ENCODE measurements around the gene CIT. TPM values are rescaled to one million over a fixed set of nuclear protein-coding genes. Genes with fewer than 3 reads are reported as not detected.

CIT gene
- 3.9 and 30.3 TPM in 2 replicates for total RNA-seq
- polyA plus RNA-seq: 1.4 and 12.7 TPM in 2 replicates

- H3K9me3 ChIP-seq (ENCODE audit: low read depth): no peaks in the 10 kb centered on the region
- peak; percentile 96 for DNase-seq (ENCODE audit: low read depth in 1 of 2, low spot score in 1 of 2)
- peaks cover 2% of the 10 kb centered on the region for H3K36me3 ChIP-seq
- H3K27me3 ChIP-seq: no peaks in the 10 kb centered on the region
- H3K4me1 ChIP-seq (ENCODE audit: low read depth): no peaks in the 10 kb centered on the region
- H3K4me3 ChIP-seq: peak within 1 kb of the TSS; percentile 95
- H3K27ac ChIP-seq: no peak within 1 kb of the TSS
- no peak for TF ChIP-seq CTCF (IDR thresholded peaks at IDR 0.05; ENCODE audit: low read depth, low read length)
These were observed at the start of gene CIT for GRCh38 chr12:119876761-119877638. TSS of gene CIT (minus strand) at chr12:119877320. CDS start at chr12:119876168, 1,152 bp downstream.

- no peak for DNase-seq (ENCODE audit: low read depth in 1 of 2, low spot score in 1 of 2)
- Histone ChIP-seq H3K9me3 (ENCODE audit: low read depth) (no peaks in the 10 kb centered on the region), H3K27me3 (no peaks in the 10 kb centered on the region), H3K27ac (no peak overlapping the region), H3K36me3 (no peaks in the 10 kb centered on the region), H3K4me3 (no peak overlapping the region), H3K4me1 (ENCODE audit: low read depth) (no peaks in the 10 kb centered on the region)
- no peak for TF ChIP-seq CTCF (IDR thresholded peaks at IDR 0.05; ENCODE audit: low read depth, low read length)
These were observed 48.1 kb upstream of the CIT start for GRCh38 chr12:119925269-119925668.

- Histone ChIP-seq H3K4me3 (no peak overlapping the region), H3K36me3 (no peaks in the 10 kb centered on the region), H3K27me3 (no peaks in the 10 kb centered on the region), H3K27ac (no peak overlapping the region), H3K4me1 (ENCODE audit: low read depth) (no peaks in the 10 kb centered on the region), H3K9me3 (ENCODE audit: low read depth) (no peaks in the 10 kb centered on the region)
- TF ChIP-seq CTCF (IDR thresholded peaks at IDR 0.05; ENCODE audit: low read depth, low read length): no peak
- no peak for DNase-seq (ENCODE audit: low read depth in 1 of 2, low spot score in 1 of 2)
These were observed 42.9 kb upstream of the CIT start for GRCh38 chr12:119920064-119920463.

- DNase-seq (ENCODE audit: low read depth in 1 of 2, low spot score in 1 of 2): no peak
- no peak overlapping the region for H3K27ac ChIP-seq
- H3K9me3 ChIP-seq (ENCODE audit: low read depth): no peaks in the 10 kb centered on the region
- H3K27me3 ChIP-seq: no peaks in the 10 kb centered on the region
- no peaks in the 10 kb centered on the region for H3K36me3 ChIP-seq
- TF ChIP-seq CTCF (IDR thresholded peaks at IDR 0.05; ENCODE audit: low read depth, low read length): no peak
- H3K4me1 ChIP-seq (ENCODE audit: low read depth): no peaks in the 10 kb centered on the region
- no peak overlapping the region for H3K4me3 ChIP-seq
These were observed 38.9 kb upstream of the CIT start for GRCh38 chr12:119915894-119916510.

GRCh38 chr12:119914666-119915065 is 37.5 kb upstream of the CIT start:
- Histone ChIP-seq H3K4me1 (ENCODE audit: low read depth) (no peaks in the 10 kb centered on the region), H3K4me3 (no peak overlapping the region), H3K36me3 (no peaks in the 10 kb centered on the region), H3K27ac (no peak overlapping the region), H3K9me3 (ENCODE audit: low read depth) (no peaks in the 10 kb centered on the region), H3K27me3 (no peaks in the 10 kb centered on the region)
- no peak for DNase-seq (ENCODE audit: low read depth in 1 of 2, low spot score in 1 of 2)
- TF ChIP-seq CTCF (IDR thresholded peaks at IDR 0.05; ENCODE audit: low read depth, low read length): no peak

All from cardiac muscle cell (in vitro differentiated cells and primary cell).